Stimulated activated CD8-positive, alpha-beta memory T cell treated with anti-CD3 and anti-CD28 coated beads, Interleukin-4, amount 100 ng/mL, for 48 hours (primary cell): ENCODE data around the gene SORT1.
"Not testable (repeated sequence)": the region's sequence is repeated elsewhere in the genome, so short reads cannot be mapped to it uniquely, and the experiment has no call there.

ENCODE experiments used
- DNase-seq: peaks from one replicate; pipeline ENCODE4 v3.0.0-alpha.2; 2020

Gene SORT1

GRCh38 chr1:109335091-109335490 lies 62.6 kb downstream of the SORT1 start:
- DNase-seq = no peak

DNA sequence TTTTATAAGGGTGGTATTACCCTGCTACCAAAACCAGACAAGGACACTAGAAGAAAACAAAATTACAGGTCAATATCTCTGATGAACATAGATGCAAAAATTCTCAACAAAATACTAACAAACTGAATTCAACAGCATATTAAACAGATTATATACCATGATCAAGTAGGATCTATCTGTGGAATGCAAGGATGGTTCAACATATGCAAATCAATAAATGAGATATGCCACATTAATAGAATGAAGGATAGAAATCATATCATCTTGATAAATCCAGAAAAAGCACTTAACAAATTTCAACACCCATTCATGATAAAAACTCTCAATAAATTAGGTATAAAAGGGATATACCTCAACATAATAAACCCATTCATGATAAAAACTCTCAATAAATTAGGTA lies 66.6 kb downstream of the SORT1 start:
- no peak for DNase-seq

- DNase-seq = no peak
Measured at GRCh38 chr1:109327285-109327684, 70.4 kb downstream of the SORT1 start.

- DNase-seq = no peak
Measured at GRCh38 chr1:109322974-109323373, 74.7 kb downstream of the SORT1 start.

GRCh38 chr1:109319114-109319513 lies 78.6 kb downstream of the SORT1 start:
- DNase-seq = no peak

GRCh38 chr1:109316506-109316905 lies 81.2 kb downstream of the SORT1 start:
- DNase-seq = no peak

GRCh38 chr1:109315288-109315687 lies 82.4 kb downstream of the SORT1 start:
- DNase-seq = no peak

GRCh38 chr1:109314795-109315194 lies 82.9 kb downstream of the SORT1 start:
- DNase-seq = no peak

DNA sequence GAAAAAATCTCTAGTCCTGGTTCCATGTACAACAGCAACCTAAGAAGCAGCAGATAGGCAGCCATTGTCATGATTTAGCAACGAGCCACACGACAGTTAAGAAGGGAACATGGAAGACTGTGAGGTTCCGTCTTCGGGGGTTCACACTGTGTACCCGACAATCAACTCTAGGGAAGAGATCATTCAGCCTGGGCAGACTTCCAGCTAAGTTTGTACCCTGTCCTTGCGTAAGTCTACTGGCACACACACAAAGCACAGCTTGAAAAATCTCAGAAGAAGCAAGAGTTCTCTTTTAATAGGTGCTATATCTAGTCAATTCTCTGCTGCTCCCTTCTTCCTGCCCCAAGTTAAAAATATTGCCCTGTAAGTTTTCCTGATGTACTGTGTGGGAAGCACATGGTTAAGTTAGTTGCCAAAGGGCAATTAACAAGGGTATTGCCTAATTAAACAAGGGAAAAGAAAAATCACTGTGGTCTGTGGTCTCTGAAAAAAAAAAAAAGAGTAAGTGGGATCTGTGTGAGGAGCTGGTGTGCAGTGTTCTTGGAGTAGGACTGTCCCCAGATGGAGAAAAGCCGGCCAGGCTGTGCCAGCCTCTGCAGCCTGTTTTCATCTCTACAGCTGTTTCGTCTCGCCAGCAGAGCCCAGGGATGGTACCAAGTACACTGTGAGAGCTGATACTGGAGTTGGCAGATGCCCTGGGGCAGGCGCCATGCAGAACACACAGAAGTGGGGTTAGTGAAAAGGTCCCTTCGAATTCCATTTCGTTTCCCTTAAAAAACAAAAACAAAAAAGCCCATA lies 84.5 kb downstream of the SORT1 start:
- DNase-seq = no peak

GRCh38 chr1:109312246-109312645 lies 85.5 kb downstream of the SORT1 start:
- DNase-seq = no peak

- no peak for DNase-seq
Measured at GRCh38 chr1:109309347-109309746, 88.4 kb downstream of the SORT1 start.

- DNase-seq = no peak
Measured at GRCh38 chr1:109307274-109308021, 90.3 kb downstream of the SORT1 start.

- DNase-seq = no peak
Measured at GRCh38 chr1:109306832-109307273, 90.9 kb downstream of the SORT1 start, which contains the start of gene MYBPHL. TSS of gene MYBPHL (minus strand) at chr1:109307011. CDS start at chr1:109306991, 20 bp downstream.

- DNase-seq = not testable (repeated sequence)
Measured at GRCh38 chr1:109305991-109306390, 91.7 kb downstream of the SORT1 start.

DNA sequence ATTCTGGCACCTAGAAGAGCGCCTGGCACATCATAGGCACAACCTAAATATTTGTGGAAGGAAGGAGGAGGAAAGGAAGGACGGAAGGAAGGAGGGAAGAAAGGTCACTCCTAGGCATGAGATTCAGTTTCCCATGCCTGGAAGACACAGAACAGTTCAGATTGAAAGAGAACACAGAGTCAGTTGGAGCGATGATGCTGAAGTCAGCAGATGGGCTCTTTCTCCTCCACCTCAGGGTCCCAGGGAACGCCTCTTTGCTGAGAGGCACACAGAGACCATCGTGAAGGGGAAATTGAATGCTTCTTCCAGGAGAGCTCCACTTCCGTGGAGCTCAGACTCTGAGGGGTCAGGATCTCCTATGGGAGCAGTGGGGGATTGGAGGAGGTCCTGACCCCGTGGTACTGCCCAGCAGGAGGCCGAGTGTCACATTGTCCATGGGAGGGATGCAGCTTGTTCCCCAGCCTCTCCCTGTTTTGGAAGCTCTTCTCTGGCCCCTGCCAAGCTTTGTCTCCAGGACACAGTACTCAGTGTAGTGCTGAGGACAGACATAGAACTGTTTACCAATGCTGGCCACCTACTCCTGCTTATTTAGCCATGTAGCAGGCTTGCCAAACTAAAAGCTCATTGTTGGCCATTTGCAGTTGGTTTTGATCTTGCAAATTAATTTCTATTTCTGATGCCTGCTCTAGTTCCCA lies 93.3 kb downstream of the SORT1 start:
- no peak for DNase-seq

DNA sequence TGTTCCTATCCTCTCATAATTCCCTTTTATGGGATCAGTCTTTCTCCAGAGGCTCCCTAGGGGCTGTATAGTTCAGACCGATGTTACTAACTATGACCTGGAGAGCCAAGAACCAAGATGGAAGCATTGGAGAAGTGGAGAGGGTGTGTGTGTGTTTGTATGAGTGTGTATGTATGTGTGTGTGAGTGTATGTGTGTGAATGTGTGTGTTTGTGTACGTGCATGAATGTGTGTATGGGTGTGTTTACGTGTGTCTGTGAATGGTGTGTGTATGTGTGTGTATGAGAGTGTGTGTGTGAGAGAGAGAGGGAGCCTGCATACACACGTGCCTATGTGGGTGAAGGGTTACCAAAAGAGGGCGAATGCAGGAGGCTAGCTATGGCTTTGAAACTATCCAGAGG lies 95.8 kb downstream of the SORT1 start:
- no peak for DNase-seq

DNA sequence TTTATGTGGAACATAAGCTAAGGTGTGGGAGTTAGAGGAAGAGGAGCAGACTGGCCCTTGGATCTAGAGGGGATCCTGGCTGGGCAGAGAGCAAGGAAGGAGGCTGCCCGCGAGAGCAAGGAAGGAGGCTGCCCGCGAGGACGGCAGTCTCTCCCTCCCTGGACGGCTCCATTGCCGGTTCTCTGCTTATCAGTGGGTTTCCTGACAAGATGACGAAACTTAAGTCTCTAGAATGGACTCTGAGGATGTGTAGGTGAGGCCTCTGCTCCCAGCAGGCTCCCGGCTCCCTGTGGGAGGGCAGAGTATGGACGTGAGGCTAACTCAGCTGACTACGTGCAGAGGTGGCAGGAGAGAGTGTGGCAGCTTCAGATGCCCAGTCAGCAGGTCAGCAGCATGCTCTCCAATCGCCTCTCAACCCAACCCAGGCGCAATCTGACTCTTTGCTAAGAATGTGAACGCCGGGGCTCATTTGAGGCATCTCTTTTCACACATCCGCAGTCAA lies 97.0 kb downstream of the SORT1 start:
- DNase-seq = no peak

DNA sequence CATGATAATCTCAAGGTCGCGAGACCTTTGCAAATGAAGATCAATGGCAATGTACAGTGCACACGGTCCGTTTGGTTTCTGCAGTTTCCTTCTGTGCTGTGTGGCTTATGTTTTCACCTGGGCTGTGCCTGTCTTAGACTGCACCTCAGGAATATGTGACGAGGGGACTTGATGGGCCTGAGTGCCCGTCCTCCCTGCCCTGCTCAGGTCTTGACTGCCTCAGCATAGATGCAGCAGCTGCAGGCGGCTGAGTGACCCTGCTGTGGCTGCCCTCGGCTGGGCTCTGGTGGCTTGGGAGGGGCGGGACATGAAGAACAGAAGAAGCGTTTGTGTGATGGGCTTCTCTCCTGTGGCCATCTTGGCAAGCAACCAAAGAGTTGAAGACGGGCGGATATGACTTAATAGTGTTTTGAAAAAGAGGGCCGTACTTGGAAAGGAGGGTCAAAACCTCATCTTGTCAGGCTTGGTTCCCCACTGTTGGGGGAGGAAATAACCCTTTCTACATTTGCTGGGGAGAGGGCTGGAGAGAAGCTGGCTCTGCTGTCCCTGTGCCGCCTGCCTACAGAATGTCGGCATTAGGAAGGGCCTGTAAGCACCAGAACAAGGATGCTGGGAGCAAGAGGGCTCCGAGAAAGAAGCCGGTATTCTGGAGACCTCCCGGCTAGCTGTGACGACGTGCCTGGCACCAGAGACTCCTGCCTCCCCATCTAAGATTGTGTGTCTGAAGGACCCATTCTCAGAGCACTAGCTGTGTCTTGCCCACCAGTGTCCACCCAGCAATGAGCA lies 98.0 kb downstream of the SORT1 start:
- DNase-seq = no peak

- peak; percentile 33 for DNase-seq
Measured at GRCh38 chr1:109298666-109299557, 98.8 kb downstream of the SORT1 start.

GRCh38 chr1:109296782-109297181 lies 100.9 kb downstream of the SORT1 start:
- DNase-seq = no peak

GRCh38 chr1:109295712-109296415 lies 101.9 kb downstream of the SORT1 start:
- DNase-seq = no peak
